OCI-LY7 (cell line): ENCODE measurements around the gene GDE1. TPM values are rescaled to one million over a fixed set of nuclear protein-coding genes. Genes with fewer than 3 reads are reported as not detected.

Source experiments
- BruUV-seq: library from RNA; stranded (reverse); fragments of 400-500 nt; replicated peaks from 2 replicates; lab custom pipeline; 2021; lab: Mats Ljungman, UMichigan
- CTCF ChIA-PET: fragments of 300-600 bp; sonication (Branson Sonifier 250); formaldehyde crosslinking; loops from one replicate; lab custom pipeline; 2022; ENCODE audit warnings: antibody characterized with exemption; ENCODE audit not compliant: unreplicated experiment; lab: Charles Lee
- POLR2A ChIA-PET: fragments of 300-600 bp; sonication (Branson Sonifier 250); formaldehyde crosslinking; loops from one replicate; lab custom pipeline; 2022; ENCODE audit warnings: antibody characterized with exemption; lab: Charles Lee
- DNase-seq: peaks from one replicate; pipeline ENCODE4 v3.0.0-alpha.2; 2015; ENCODE audit warnings: low spot score
- H2AFZ ChIP-seq: fragments of 200-600 bp; sonication (generic), shearing (Covaris generic); 2 replicates; pipeline ENCODE4 v1.6.1; 2014; ENCODE audit warnings: mild to moderate bottlenecking, antibody characterized with exemption, low read length, moderate library complexity
- H3K27ac ChIP-seq: fragments of 200-600 bp; sonication (generic); 2 replicates; pipeline ENCODE4 v1.5.1; 2014; ENCODE audit warnings: mixed run types, low read depth, mild to moderate bottlenecking, moderate library complexity, low read length, inconsistent platforms; ENCODE audit not compliant: poor library complexity, severe bottlenecking
- H3K36me3 ChIP-seq: fragments of 200-600 bp; sonication (generic); 2 replicates; pipeline ENCODE4 v1.6.1; 2014; ENCODE audit warnings: mild to moderate bottlenecking, antibody characterized with exemption, low read length, moderate library complexity, mixed read lengths; ENCODE audit not compliant: insufficient read depth
- H3K4me1 ChIP-seq: fragments of 200-600 bp; sonication (generic); 2 replicates; pipeline ENCODE4 v1.5.1; 2014; ENCODE audit warnings: mild to moderate bottlenecking, low read length; ENCODE audit not compliant: insufficient read depth, poor library complexity, severe bottlenecking
- H3K4me2 ChIP-seq: fragments of 200-600 bp; sonication (generic); 2 replicates; pipeline ENCODE4 v1.6.1; 2014; ENCODE audit warnings: mild to moderate bottlenecking, low read length
- H3K4me3 ChIP-seq: fragments of 200-600 bp; sonication (generic); 2 replicates; pipeline ENCODE4 v1.5.1; 2014; ENCODE audit warnings: mild to moderate bottlenecking, low read depth, low read length; ENCODE audit not compliant: poor library complexity, severe bottlenecking
- H3K79me2 ChIP-seq: fragments of 200-600 bp; sonication (generic); 2 replicates; pipeline ENCODE4 v1.6.1; 2016; ENCODE audit warnings: low read depth, mild to moderate bottlenecking, low read length, moderate library complexity, mixed read lengths; ENCODE audit not compliant: insufficient read depth
- H3K9me2 ChIP-seq: fragments of 200-600 bp; sonication (generic); 2 replicates; pipeline ENCODE4 v1.6.1; 2016; ENCODE audit warnings: mild to moderate bottlenecking, low read length, mixed read lengths; ENCODE audit not compliant: insufficient read depth
- H3K9me3 ChIP-seq: fragments of 200-600 bp; sonication (generic); 2 replicates; pipeline ENCODE4 v1.6.1; 2014; ENCODE audit warnings: mild to moderate bottlenecking, mixed run types, low read length, mixed read lengths
- H4K20me1 ChIP-seq: fragments of 200-600 bp; sonication (generic); 2 replicates; pipeline ENCODE4 v1.6.1; 2014; ENCODE audit warnings: mild to moderate bottlenecking, antibody characterized with exemption, low read length, moderate library complexity, mixed read lengths; ENCODE audit not compliant: insufficient read depth
- CTCF ChIP-seq: fragments of 200-600 bp; sonication (generic); conservative IDR thresholded peaks from 2 replicates; pipeline ENCODE4 v1.5.1; 2014; ENCODE audit warnings: mild to moderate bottlenecking, antibody characterized with exemption, low read length, moderate library complexity, mixed read lengths
- EZH2phosphoT487 ChIP-seq: fragments of 200-600 bp; sonication (generic); IDR thresholded peaks from 2 replicates; pipeline ENCODE4 v1.6.1; 2018; ENCODE audit warnings: low read depth, borderline replicate concordance, mild to moderate bottlenecking, mixed run types, antibody characterized with exemption, low read length, moderate library complexity, mixed read lengths
- intact Hi-C: fragments of 100-400 bp; cut with micrococcal nuclease; formaldehyde crosslinking; loops from one replicate; pipeline ENCODE4 v1.10.0; 2022; ENCODE audit not compliant: unreplicated experiment
- total RNA-seq, 2 experiments: library from RNA; depleted of rRNA in 1 of 2; stranded (reverse); fragments of >200 nt in 1 of 2; shearing (Covaris generic) in 1 of 2; gene quantifications; 2 replicates each; pipeline ENCODE4 v1.2.3, GENCODE V29; 2014 to 2022

GDE1 gene
- total RNA-seq, 2 experiments from 2014 or later = 23.4 to 30.8 TPM

- Histone ChIP-seq H4K20me1 (no peaks in the 10 kb centered on the region; the same call in 1 of the 2 replicates), H2AFZ (peak overlapping the region; percentile 81), H3K27ac (peak overlapping the region; percentile 70), H3K36me3 (peaks cover 17% of the 10 kb centered on the region), H3K79me2 (peaks cover 76% of the 10 kb centered on the region), H3K4me2 (peak overlapping the region; percentile 86), H3K9me3 (no peaks in the 10 kb centered on the region), H3K4me1 (peaks cover 54% of the 10 kb centered on the region), H3K4me3 (peak overlapping the region; percentile 83), H3K9me2 (no peaks in the 10 kb centered on the region)
- no TSS peak for BruUV-seq
- ChIA-PET POLR2A (no interaction called here), CTCF (no interaction called here)
- peak; percentile 38 for DNase-seq
- TF ChIP-seq EZH2phosphoT487 (no peak), CTCF (no peak)
- intact Hi-C loops = loop anchor here (2.0 to 5.0 kb wide), 3 partner anchors 32 to 455 kb away; partner anchors contain the start of genes COQ7 and VPS35L
Observed at GRCh38 chr16:19522760-19523159, 862 bp upstream of the GDE1 start.

GRCh38 chr16:19522397-19522732 is 467 bp upstream of the GDE1 start:
- peak; percentile 18 for DNase-seq
- BruUV-seq = no TSS peak
- H3K9me2 ChIP-seq = no peaks in the 10 kb centered on the region
- H3K9me3 ChIP-seq = no peaks in the 10 kb centered on the region
- H3K79me2 ChIP-seq = peaks cover 73% of the 10 kb centered on the region
- CTCF ChIA-PET = no interaction called here
- TF ChIP-seq CTCF = no peak
- TF ChIP-seq EZH2phosphoT487 = no peak
- H3K27ac ChIP-seq = peak overlapping the region; percentile 70
- H3K36me3 ChIP-seq = peaks cover 16% of the 10 kb centered on the region; the same call in 1 of the 2 replicates
- POLR2A ChIA-PET = no interaction called here
- peak overlapping the region; percentile 81 for H2AFZ ChIP-seq
- intact Hi-C loops = loop anchor here (2.0 to 5.0 kb wide), 3 partner anchors 32 to 455 kb away; partner anchors contain the start of genes COQ7 and VPS35L
- no peaks in the 10 kb centered on the region; the same call in 1 of the 2 replicates for H4K20me1 ChIP-seq
- H3K4me3 ChIP-seq = peak overlapping the region; percentile 83
- H3K4me2 ChIP-seq = peak overlapping the region; percentile 86
- H3K4me1 ChIP-seq = peaks cover 54% of the 10 kb centered on the region

- ChIA-PET POLR2A (no interaction called here), CTCF (no interaction called here)
- H3K4me3 ChIP-seq = peak overlapping the region; percentile 83
- peak overlapping the region; percentile 86 for H3K4me2 ChIP-seq
- H3K9me2 ChIP-seq = no peaks in the 10 kb centered on the region
- peaks cover 43% of the 10 kb centered on the region for H3K4me1 ChIP-seq
- H3K27ac ChIP-seq = peak overlapping the region; percentile 70
- no peak for TF ChIP-seq EZH2phosphoT487
- TF ChIP-seq CTCF = no peak
- H3K9me3 ChIP-seq = no peaks in the 10 kb centered on the region
- H2AFZ ChIP-seq = peak overlapping the region; percentile 81; the same call in 1 of the 2 replicates
- H4K20me1 ChIP-seq = no peaks in the 10 kb centered on the region; the same call in 1 of the 2 replicates
- H3K79me2 ChIP-seq = peaks cover 58% of the 10 kb centered on the region
- BruUV-seq = TSS peak; percentile 74
- peak; percentile 10 for DNase-seq
- H3K36me3 ChIP-seq = peaks cover 23% of the 10 kb centered on the region
- intact Hi-C loops = loop anchor here (5.0 kb wide), 2 partner anchors 309 to 454 kb away; partner anchors contain the start of gene COQ7
Observed at GRCh38 chr16:19520861-19521331, 1.0 kb downstream of the GDE1 start.
